Breast epithelium (tissue), 3 donors: Measurements from ENCODE around the gene TMEM212.

ENCODE experiments used
- POLR2A ChIP-seq: fragments of 450-650 bp; IDR thresholded peaks from one replicate; pipeline ENCODE4 v1.6.1; 2016; ENCODE audit warnings: antibody characterized with exemption, mild to moderate bottlenecking, moderate library complexity
- POLR2AphosphoS5 ChIP-seq, 3 donors: sonication (generic); formaldehyde crosslinking; IDR thresholded peaks; one replicate each; pipeline ENCODE4 v1.6.1; 2017; ENCODE audit warnings: antibody characterized with exemption in 3 of 3
- TF ChIP-seq, protein P1 (sequence below), 3 donors: fragments of 450-650 bp; IDR thresholded peaks; one replicate each; pipeline ENCODE4 v1.5.1; 2016 to 2017; ENCODE audit warnings: antibody characterized with exemption in 3 of 3, mild to moderate bottlenecking in 3 of 3, moderate library complexity in 3 of 3

- TF ChIP-seq POLR2A (no peak), POLR2AphosphoS5 (IDR thresholded peaks at IDR 0.05) (peak; percentile 44 to 82 (median 52))
- TF ChIP-seq, protein P1, sequence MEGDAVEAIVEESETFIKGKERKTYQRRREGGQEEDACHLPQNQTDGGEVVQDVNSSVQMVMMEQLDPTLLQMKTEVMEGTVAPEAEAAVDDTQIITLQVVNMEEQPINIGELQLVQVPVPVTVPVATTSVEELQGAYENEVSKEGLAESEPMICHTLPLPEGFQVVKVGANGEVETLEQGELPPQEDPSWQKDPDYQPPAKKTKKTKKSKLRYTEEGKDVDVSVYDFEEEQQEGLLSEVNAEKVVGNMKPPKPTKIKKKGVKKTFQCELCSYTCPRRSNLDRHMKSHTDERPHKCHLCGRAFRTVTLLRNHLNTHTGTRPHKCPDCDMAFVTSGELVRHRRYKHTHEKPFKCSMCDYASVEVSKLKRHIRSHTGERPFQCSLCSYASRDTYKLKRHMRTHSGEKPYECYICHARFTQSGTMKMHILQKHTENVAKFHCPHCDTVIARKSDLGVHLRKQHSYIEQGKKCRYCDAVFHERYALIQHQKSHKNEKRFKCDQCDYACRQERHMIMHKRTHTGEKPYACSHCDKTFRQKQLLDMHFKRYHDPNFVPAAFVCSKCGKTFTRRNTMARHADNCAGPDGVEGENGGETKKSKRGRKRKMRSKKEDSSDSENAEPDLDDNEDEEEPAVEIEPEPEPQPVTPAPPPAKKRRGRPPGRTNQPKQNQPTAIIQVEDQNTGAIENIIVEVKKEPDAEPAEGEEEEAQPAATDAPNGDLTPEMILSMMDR (IDR thresholded peaks at IDR 0.05), result no peak
Observed at GRCh38 chr3:171811295-171811912, 31.7 kb upstream of the TMEM212 start.
